Fibroblast of peridontal ligament (primary cell): Measurements from ENCODE around the gene TTN.

Experiments
- DNase-seq: peaks from one replicate; pipeline ENCODE4 v3.0.0-alpha.2; 2010; ENCODE audit errors: extremely low read depth

TTN gene

DNA sequence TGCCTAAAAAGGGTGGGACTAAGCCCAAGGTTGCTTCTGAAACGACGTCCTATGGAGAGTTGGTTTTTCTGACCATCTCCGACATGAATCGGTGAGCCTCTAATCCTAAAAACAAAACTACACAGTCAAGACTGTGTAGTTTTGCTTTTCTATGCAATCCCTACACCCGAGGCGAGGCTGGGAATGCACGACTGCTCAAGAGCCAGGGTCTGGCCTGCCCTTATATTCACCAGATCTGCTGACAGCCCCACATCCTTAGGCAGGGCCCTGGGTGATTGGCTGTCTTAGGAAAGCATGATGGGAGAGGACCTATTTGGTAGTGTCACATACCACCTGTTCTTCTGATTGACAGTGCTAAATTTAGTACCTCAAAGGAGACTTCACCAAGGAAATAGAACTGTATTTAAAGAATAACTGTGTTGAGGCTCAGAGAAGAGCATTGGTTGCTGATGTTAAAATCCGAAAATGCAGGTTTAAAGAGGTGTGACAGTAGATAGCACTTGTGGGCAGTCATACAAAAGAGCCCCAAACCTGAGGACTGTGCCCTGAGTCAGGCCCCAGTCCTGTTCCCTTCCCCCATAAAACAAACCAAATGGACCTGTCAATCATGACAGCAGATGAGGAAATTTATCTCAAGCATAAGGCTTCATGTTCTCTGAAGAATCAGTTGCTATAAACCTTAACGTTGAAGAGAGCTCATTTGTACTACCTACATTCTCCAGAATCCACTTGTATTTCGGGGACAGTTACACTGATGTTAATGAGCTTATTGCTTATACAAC lies at the start of gene TTN:
TSS of gene TTN (minus strand) at position 197 of the 782 bp plus-strand sequence. CDS start 2,781 bp downstream, outside the sequence.
- no peak for DNase-seq

DNA sequence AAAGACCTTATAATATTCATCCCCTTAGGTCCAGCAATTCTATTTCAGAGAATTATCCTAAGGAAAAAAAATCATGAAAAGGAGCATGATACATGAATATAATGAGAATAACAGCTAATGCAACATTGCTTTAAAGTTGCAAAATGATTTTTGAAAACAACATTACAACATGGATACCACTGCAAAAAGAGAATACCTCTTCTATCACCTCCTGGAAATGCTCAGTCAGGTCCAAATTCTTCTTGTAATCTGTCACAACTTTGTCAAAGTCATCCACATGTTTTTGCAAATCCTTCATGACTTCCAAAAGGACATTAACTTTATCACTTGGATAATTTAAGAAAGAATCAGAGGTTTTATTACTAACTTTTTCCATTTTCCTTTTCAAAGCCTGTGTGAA lies 47.9 kb upstream of the TTN start:
- DNase-seq: no peak

DNA sequence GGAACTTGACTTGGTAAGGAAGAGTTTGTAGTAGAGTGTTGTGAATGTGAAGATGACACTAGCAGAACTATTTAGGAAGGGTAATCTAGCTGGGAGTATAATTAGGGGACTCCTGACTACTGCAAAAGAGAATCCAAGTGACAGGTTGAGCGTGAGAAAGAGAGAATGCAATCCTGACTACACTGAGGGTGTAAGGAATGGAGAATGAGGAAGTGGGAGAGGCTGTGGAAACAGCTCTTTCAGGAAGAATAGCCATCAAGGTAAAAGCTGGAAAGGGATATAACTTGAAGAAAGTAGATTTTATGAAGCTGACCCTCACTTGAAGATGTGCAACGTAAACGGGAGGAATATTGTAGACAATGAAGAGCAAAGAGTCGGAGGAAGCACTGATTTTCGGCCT lies 41.1 kb upstream of the TTN start:
- no peak for DNase-seq

DNA sequence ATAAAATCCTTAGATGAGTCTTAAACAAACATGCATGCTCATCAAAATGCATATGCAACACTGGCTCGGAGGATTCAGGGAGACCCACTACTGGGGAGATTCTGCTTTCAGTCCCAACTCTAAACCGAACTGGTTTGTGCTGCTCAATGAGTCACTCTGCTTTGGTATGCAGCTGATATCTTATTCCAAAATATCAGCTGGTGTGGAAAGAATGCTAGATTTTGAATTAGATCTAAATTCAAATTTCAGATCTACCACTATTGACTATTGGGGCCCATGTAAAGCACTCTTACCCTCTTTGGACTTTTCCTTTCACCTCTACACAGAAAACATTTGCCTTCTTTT lies 39.2 kb upstream of the TTN start:
- peak; percentile 43 for DNase-seq

DNA sequence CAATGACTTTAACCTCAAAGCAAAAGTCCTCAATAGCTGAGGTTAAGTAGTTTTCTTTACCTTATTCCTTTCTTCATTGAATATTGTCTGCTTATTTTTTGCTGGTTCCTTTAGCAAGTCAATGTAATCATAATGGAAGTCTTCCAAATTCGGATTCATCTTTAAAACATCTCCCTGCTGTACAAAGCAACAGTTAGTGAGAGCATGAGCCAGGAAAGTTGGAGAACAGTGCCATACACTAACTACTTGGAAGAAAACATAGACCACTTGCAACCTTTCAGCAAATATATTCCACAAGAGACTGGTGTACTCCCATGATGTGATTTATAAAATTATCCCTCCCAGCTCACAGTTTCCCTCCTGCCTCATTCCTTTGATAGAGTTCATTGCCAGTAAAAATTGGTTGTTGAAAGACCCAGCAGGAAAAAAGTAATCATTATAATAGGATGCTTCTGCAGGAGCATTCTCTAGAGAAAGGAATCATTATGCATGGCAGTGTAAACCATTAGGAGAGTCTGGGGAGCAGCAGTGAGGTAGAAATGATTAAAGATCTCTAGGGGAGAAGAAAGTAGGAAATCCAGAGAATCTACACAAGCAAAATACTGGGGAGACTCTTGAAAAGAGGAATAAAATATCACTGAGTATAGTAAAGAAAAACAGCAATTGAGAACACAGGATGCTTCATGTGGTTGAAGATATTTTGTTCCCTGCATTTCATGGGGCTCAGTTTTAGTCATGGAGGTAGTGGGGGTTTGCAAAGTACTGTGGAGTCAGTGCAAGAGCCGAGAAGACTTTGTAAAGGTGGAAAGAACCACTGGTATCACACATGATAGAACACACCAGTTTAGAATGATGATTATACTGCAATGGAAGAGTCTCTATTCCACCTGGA lies 38.6 kb upstream of the TTN start:
- DNase-seq: peak; percentile 95

DNA sequence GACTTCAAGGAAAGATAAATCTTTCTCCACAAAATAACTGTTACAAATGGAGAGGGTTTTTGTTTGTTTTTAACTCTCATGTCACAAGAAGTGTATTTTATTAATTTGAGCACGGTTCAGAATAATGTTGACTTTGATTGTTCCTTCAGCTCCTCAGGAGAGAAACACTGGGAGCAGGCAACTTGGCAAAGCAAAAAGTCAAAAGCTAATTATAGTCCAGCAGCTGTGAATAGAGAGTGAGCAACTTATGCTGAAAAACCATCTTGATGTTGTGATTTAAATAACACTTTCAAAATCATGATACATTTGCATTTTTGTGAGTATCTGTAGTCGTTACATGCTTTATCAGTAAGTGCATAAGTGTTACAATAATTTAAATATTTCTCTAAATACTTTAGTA lies 37.5 kb upstream of the TTN start:
- DNase-seq: peak; percentile 3

DNA sequence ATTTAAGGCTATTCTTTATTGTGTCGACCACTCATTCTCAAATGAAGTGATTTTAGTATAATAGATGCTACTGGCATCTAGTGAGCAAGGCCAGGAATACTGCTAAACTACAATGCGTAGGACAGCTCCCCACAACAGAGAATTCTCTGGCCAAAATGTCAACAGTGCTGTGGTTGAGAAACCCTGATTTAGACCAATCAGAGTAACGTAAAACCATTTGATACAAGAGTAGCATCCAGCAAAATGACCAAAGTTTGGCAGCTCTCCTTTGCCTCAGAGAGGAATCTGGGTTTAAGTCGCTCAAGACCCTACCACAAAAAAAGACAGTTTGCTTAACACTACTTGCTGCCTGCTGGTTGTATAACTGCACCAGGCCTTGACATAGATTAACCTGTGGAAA lies 37.0 kb upstream of the TTN start:
- peak; percentile 91 for DNase-seq

DNA sequence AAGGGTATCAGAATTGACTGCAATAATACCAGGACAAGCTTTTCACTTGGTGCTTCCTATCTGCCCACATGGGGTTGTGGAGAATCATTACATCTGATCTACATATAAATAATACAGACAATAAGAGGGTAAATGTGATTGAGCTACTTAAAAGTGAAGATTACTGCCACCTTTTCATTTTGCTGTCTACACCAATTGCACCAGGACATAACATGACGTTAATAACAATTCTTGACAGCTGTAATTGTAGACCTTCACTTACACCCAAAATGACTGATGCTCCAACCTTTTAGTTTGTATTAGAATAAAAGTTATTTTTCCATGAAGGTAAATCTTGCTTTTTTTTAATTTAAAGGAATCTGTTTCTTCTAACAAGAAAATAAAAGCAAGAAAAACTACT lies 36.5 kb upstream of the TTN start:
- DNase-seq: no peak

DNA sequence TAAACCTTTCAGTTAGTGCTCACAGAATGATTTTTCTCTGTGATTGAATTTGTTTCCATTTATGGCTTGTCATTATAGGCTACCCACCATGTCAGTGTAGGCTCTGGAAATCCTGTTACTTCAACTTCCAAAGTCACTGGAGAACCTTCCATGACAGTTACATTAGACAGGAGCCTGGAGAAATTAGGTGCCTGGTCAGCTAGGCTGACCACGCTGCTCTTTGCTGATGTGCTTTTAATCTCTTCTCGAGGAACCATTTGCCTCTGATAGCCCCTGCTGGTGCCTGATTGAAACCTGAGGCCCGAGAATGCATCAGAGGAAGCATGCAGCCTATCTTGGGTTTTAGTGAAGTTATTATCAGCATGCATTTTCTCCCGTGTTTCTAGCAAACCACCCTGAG lies 29.6 kb upstream of the TTN start:
- no peak for DNase-seq

DNA sequence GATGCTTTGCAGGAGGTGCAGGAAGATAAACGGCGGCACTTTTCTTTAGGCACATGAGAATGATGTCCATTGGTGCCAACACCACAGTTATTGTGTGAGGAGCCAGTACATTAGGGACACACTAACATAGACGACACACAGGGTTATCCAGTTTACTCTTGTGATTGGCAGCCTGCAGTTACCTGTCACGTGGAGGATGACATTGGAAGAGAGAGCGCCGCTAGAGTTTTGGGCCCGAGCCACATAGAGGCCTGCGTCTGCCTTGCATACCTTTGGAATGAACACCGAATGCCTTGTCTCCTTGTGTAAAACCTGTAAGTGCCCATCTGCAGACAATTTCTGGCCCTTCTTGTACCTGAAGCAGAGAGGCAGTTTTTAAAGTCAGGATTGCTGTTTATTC lies 26.9 kb upstream of the TTN start:
- no peak for DNase-seq

DNA sequence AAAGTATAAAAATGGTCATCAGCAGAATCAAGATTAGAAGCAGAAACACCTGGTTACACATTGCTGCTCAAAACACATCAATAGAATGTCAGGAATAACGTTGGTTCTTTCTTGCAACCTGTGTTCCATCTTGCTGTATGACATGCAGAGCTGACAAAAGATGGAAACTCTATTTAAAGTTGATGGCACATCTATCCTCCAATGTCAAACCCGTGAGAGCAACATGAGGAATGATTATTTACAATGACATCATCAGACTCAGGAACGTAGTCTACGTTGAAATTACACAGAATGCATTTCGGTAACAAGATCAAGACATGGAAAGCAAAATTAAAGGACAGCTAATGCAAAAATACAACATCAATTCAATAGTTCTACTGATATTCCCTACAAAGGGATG lies 26.2 kb upstream of the TTN start:
- DNase-seq: no peak

DNA sequence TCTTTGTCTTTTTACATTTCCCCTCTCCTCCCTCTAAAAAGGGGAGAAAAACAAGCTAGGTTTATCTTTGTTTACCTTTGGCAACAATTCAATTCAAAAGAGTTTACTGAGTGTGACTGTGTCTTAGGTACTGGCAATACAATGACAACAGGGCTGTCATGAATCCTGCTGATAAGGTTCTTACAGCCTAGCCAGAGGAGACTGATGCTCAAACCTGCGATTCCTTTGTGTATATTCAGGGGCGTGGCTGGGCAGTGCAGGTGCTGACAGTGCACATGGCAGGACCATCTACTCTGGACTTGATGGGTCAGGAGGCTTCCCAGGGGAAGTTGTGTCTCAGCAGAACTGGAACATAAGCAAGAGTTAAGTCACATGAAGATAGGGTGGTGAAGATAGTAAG lies 23.2 kb upstream of the TTN start:
- no peak for DNase-seq

DNA sequence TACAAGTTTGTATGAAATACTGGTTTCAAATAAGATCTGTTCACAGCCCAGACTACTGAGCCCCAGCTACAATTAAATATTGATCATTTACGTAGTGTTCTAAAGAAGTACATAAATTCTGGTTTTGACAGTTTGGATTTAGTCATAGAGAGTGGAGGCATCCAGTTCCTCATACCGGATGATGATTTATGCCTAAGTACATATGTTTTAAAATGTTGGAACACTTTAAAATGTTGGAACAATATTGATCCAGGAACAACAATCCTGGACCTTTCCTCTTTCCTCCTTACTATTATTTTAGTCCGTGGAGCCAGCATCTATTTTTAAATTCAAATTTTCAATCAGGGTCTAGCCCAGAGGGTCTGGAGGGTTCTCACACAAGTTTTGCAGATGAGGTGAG lies 22.8 kb upstream of the TTN start:
- no peak for DNase-seq

DNA sequence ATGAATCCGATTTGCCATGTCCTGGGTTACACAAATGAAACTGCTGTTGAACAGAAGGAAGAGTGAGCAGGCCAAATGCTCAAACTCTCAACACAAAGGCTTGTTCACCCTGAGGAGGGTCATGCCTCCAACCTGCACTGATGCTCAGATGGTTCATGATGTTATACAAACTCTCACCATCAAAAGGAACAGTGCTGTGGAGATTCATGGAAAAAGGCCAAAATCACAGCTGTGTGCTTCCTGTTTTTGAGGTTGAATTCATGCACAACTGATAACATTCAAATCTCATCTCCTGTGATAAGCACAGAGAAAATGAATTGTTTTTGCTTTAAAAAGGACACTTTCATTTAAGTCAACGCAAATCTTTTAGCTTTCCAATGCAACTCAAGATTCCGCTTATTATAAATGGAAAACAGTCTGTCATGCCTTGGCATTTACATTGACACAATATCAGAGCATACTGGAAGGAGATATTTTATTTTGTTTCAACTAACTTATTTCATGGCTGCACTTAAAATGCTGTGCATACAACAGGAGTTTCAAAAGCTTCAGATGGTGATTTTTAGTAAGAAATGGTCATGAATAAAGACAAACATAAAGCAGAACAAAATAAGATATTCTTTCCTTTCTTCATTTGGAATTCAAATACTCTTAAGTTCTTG lies 22.2 kb upstream of the TTN start:
- no peak for DNase-seq

DNA sequence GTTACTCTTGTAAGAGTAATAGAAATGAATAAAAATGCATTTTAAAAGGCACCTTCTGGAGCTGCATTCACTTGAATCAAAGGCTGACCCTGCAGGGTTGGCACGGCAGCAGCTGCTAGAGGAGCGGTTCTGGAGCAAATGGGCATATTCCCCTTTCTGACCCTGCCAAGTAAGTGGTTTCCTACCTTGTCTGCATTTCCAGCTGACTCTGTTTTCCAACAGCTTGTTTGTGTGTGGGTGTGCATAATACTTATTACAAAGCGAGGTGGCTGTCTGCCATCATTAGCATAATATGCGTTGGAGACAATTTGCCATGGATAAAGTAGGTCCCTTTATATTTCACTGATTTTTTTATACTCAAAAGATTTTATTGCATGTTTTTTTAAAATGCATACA lies 21.3 kb upstream of the TTN start:
- DNase-seq: no peak

DNA sequence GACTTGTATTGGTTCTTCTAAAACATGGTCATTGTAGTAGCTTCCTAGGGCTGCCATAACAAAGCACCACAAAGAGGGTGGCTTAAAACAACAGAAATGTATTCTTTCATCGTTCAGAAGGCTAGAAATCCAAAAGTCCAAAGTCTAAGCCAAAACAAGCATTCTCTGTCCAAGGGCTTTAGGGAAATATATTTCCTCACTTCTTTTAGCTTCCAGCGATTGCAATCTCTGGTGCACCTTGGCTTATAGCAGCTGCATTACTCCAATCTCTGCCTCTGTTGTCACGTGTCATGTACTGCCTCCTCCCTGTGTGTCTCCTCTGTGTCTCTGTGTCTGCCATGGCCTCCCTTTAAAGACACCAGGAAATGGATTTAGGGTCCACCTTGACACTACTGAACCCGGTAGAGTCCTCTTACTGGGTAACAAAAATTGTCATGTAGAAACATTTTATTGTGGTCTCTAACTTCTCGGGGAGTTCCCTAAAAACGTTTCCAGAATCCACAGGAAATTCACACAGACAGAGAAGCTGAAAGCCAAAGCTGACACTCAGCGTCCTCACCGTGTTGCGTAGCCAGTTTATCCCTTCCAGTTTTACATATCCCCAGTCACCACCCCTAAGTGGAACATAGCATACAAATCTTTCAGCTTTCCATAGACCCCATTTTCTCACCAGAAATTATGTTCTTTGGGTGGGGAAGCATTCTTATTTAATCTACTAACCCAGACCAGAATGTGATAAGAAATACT lies 20.7 kb upstream of the TTN start:
- DNase-seq: no peak

DNA sequence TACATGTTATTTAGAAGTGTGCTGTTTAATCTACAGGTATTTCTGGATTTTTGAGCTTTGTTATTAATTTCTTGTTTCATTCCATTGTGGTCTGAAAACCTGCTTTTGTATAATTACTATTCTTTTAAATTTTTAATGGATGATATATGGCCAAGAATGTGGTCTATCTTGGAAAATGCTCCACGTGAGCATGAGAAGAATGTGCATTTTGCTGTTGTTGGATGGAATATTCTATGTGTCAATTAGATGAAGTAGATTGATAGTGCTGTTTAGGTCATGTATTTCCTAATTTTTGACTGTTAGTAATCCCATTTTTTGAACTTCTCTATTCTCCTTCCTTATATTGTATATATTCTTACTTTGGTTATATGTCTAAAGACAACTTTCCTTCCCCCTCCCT lies 19.9 kb upstream of the TTN start:
- no peak for DNase-seq

DNA sequence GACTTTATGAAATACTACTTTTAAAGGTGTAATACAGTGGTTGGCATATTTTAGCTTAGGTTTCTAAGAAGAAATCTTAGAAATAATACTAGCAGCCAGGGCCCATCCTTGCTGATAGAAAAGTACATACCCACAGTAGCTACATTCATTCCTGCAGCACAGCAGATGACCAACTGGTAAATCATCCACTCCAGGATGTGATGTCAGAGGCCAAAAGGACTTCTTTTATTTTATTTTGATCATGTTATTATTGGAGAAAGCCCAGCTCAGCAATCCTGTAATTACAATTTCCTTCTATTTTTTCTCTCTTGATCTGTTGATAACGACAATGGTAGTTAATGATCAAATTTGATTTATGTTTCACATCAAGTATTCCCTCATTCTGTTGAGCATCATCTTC lies 18.0 kb upstream of the TTN start:
- peak; percentile 37 for DNase-seq

DNA sequence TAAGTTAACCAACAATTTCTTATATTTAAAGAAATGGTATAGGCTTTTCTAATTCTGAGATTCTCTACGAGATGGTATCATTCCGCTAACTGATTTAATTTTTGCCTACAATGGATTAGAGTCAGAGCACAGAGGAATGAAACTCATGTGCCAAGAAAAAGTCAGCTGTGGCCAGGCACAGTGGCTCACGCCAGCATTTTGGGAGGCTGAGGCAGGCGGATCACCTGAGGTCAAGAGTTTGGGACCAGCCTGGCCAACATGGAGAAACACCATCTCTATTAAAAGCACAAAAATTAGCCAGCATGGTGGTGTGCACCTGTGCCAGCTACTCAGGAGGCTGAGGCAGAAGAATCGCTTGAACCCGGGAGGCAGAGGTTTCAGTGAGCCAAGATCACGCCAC lies 17.0 kb upstream of the TTN start:
- DNase-seq: no peak

DNA sequence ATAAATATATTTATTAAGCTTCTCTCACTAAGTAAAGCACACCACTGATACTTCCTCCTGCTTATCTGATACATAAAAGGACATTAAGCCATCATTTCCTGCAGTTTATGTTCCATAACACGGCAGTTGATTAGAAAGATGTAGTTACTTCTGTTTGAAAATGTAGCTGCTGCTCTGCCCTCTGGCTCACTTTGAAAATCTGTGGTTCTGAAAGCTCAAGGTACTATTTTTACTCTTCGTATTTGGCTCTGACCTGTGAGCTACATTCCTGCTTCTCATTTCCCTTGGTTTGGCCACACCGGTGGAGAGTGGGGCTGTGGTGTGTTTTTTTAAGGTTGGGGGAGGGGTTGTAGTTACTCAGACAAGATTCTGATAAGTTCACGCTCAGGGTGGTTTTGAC lies 12.8 kb upstream of the TTN start:
- DNase-seq: no peak

DNA sequence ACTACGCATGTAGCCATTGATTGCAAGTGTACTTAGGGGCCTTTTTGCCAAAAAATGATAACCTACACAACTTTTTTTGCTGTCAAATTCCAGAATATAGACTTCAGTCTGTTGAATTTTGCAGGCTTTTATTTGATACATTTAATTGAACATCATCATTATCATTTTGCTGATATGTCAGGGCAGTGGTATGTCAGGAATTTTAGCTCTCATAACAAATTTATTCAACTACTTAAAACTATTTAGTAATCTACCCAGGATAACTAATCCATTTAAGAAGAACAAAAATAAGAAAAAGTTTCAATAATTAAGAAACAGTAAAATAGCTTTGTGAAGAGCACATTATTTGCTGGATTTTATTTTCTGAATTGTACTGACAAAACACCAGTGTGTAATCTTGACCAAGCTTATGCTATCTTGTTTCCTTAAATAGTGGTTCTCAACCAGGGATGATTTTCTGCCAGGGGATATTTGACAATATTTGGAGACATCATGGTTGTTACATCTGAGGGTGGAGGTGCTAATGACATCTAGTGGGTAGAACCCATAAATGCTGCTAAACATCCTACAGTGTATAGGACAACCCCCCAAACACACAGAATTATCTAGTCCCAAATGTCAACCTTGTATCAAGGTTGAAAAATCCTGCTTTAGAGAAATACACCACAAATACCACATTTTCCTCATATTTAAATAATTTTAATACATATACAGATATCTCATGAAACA lies 12.1 kb upstream of the TTN start:
- peak; percentile 17 for DNase-seq
